Liver (tissue), 9 donors: ENCODE results near the gene PDS5A. TPM values are rescaled to one million over a fixed set of nuclear protein-coding genes. Genes with fewer than 3 reads are reported as not detected.

Experiments used
- DNase-seq: peaks from one replicate; pipeline ENCODE4 v3.0.0-alpha.2; 2017; ENCODE audit warnings: low spot score
- H3K27ac ChIP-seq, 2 donors: one replicate each; pipeline ENCODE4 v1.7.0; 2013; ENCODE audit warnings: inconsistent platforms in 2 of 2, low read length in 2 of 2, control low read depth in 1 of 2, low read depth in 1 of 2, mild to moderate bottlenecking in 1 of 2
- H3K27me3 ChIP-seq, 4 donors: one replicate each; pipeline versions ENCODE4 v1.6.1 to v1.7.0; 2013; ENCODE audit warnings: low read length in 3 of 4, inconsistent platforms in 1 of 4, mild to moderate bottlenecking in 1 of 4, moderate library complexity in 1 of 4; ENCODE audit not compliant: control insufficient read depth in 4 of 4, insufficient read depth in 4 of 4
- H3K36me3 ChIP-seq, 4 donors: one replicate each; pipeline versions ENCODE4 v1.6.1 to v1.7.0; 2013; ENCODE audit warnings: low read length in 3 of 4, mild to moderate bottlenecking in 3 of 4, low read depth in 1 of 4, moderate library complexity in 1 of 4; ENCODE audit not compliant: control insufficient read depth in 4 of 4, insufficient read depth in 3 of 4
- H3K4me1 ChIP-seq, 4 donors: one replicate each; pipeline versions ENCODE4 v1.6.1 to v1.7.0; 2013; ENCODE audit warnings: low read length in 3 of 4, mild to moderate bottlenecking in 3 of 4, moderate library complexity in 1 of 4; ENCODE audit not compliant: control insufficient read depth in 4 of 4, insufficient read depth in 4 of 4
- H3K4me3 ChIP-seq, 3 donors: one replicate each; pipeline versions ENCODE4 v1.6.1 to v1.7.0; 2013; ENCODE audit warnings: low read length in 3 of 3, control low read depth in 1 of 3, low read depth in 1 of 3, mild to moderate bottlenecking in 1 of 3
- H3K9ac ChIP-seq, 2 donors: one replicate each; pipeline ENCODE4 v1.7.0; 2013; ENCODE audit warnings: low read length in 2 of 2, mild to moderate bottlenecking in 2 of 2, moderate library complexity in 2 of 2, control low read depth in 1 of 2, low read depth in 1 of 2
- H3K9me3 ChIP-seq, 4 donors: one replicate each; pipeline versions ENCODE4 v1.6.1 to v1.7.0; 2013; ENCODE audit warnings: low read length in 3 of 4; ENCODE audit not compliant: control insufficient read depth in 4 of 4
- EGR1 ChIP-seq, 2 donors: IDR thresholded peaks; 2 replicates each; pipeline ENCODE4 v1.6.1; 2016 to 2018; ENCODE audit warnings: antibody characterized with exemption in 2 of 2, low read depth in 2 of 2
- FOXA2 ChIP-seq: IDR thresholded peaks from 2 replicates; pipeline ENCODE4 v1.6.1; 2016; ENCODE audit warnings: antibody characterized with exemption
- GABPA ChIP-seq, 2 donors: IDR thresholded peaks in 1 of 2; conservative IDR thresholded peaks in 1 of 2; 2 replicates each; pipeline ENCODE4 v1.6.1; 2016; ENCODE audit warnings: antibody characterized with exemption in 2 of 2, mild to moderate bottlenecking in 1 of 2, moderate library complexity in 1 of 2
- HNF4A ChIP-seq, 2 donors: conservative IDR thresholded peaks; 2 replicates each; pipeline ENCODE4 v1.6.1; 2016; ENCODE audit warnings: antibody characterized with exemption in 2 of 2, mild to moderate bottlenecking in 2 of 2
- HNF4G ChIP-seq: IDR thresholded peaks from 2 replicates; pipeline ENCODE4 v1.6.1; 2016; ENCODE audit warnings: antibody characterized with exemption
- JUND ChIP-seq, 2 donors: IDR thresholded peaks; 2 replicates each; pipeline ENCODE4 v1.6.1; 2016; ENCODE audit warnings: antibody characterized with exemption in 2 of 2
- NR2F2 ChIP-seq: IDR thresholded peaks from 2 replicates; pipeline ENCODE4 v1.6.1; 2016; ENCODE audit warnings: antibody characterized with exemption
- RAD21 ChIP-seq, 2 donors: IDR thresholded peaks; 2 replicates each; pipeline ENCODE4 v1.6.1; 2016; ENCODE audit warnings: antibody characterized with exemption in 2 of 2, mild to moderate bottlenecking in 2 of 2
- RXRA ChIP-seq, 2 donors: IDR thresholded peaks; 2 replicates each; pipeline ENCODE4 v1.6.1; 2017 to 2018; ENCODE audit warnings: antibody characterized with exemption in 2 of 2, mild to moderate bottlenecking in 1 of 2
- SP1 ChIP-seq: IDR thresholded peaks from 2 replicates; pipeline ENCODE4 v1.6.1; 2018; ENCODE audit warnings: antibody characterized with exemption, mild to moderate bottlenecking
- TAF1 ChIP-seq: conservative IDR thresholded peaks from 2 replicates; pipeline ENCODE4 v1.6.1; 2016; ENCODE audit warnings: antibody characterized with exemption, mild to moderate bottlenecking
- YY1 ChIP-seq: IDR thresholded peaks from 2 replicates; pipeline ENCODE4 v1.6.1; 2016; ENCODE audit warnings: antibody characterized with exemption, mild to moderate bottlenecking
- WGBS: extraction: QIAGEN DNeasy Blood & Tissue Kit; methylation state at CpG from one replicate; pipeline ENCODE4 v1.1.7; 2013; 5-methylcytosine and 5-hydroxymethylcytosine counted together
- polyA plus RNA-seq, 2 donors: library from polyadenylated mRNA; stranded (reverse) in 1 of 2; unstranded in 1 of 2; fragments of 200-250 nt in 1 of 2; fragments of >200 nt in 1 of 2; fragmentation: Nextera tagmentation in 1 of 2; extraction: Ambion mirVana in 1 of 2; gene quantifications; one replicate each; pipeline versions ENCODE4 v1.2.1 to v1.2.3, GENCODE V29; 2013 to 2015
- total RNA-seq, 2 donors: library from RNA; depleted of rRNA; stranded (reverse); fragments of >200 nt; gene quantifications; one replicate each; pipeline ENCODE4 v1.2.3, GENCODE V29; 2014
- TF ChIP-seq, protein P1 (sequence below): IDR thresholded peaks from 2 replicates; pipeline ENCODE4 v1.6.1; 2016; ENCODE audit warnings: antibody characterized with exemption
- TF ChIP-seq, protein P2 (sequence below): IDR thresholded peaks from 2 replicates; pipeline ENCODE4 v1.6.1; 2016; ENCODE audit warnings: antibody characterized with exemption
- TF ChIP-seq, protein P3 (sequence below): IDR thresholded peaks from 2 replicates; pipeline ENCODE4 v1.6.1; 2016; ENCODE audit warnings: antibody characterized with exemption, mild to moderate bottlenecking
- TF ChIP-seq, protein P4 (sequence below): IDR thresholded peaks from 2 replicates; pipeline ENCODE4 v1.6.1; 2016; ENCODE audit warnings: antibody characterized with exemption
- TF ChIP-seq, protein P5 (sequence below): fragments of 150-350 bp; IDR thresholded peaks from 2 replicates; pipeline ENCODE4 v1.5.1; 2017; ENCODE audit warnings: improper control_type of control experiment, low read depth, low read length; ENCODE audit not compliant: missing input control
- donor health status: healthy.
- donor health status: healthy.
- donor health status: healthy.
- donor health status: healthy.
- donor health status: healthy.

The PDS5A gene
- total and polyA plus RNA-seq, 4 donors = 10.6 to 59.6 (median 25.9) TPM

DNA sequence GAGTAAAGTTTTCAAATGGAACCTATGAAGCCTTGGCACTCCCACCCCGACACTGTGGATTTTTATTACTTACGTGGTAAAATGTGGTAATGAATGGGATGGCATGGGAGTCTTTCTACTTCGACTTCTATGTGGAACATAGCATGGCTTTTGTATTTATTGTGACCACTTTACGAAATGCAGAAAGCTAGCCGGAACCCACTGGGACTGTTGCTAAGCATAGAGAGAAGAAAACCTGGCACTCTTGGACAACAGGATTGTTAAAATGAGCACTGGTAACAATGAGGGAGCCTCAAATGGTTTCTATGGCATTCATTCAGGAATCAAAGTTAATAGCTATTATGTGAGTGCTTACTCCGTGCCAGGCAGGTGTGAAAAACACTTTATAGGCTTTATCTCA lies 113.3 kb downstream of the PDS5A start:
- H3K27me3 ChIP-seq = no peaks in the 10 kb centered on the region
- DNase-seq = no peak
- H3K27ac ChIP-seq = no peak overlapping the region
- H3K36me3 ChIP-seq = peaks cover 3 to 50% (median 35%) of the 10 kb centered on the region in 4 donors
- H3K9me3 ChIP-seq = no peaks in the 10 kb centered on the region
- H3K9ac ChIP-seq = no peak overlapping the region
- no peak for TF ChIP-seq RAD21 (IDR thresholded peaks at IDR 0.05)
- no peak for TF ChIP-seq EGR1 (IDR thresholded peaks at IDR 0.05; ENCODE audit: low read depth in 2 of 2)
- TF ChIP-seq FOXA2 = no peak
- TF ChIP-seq, protein P1, sequence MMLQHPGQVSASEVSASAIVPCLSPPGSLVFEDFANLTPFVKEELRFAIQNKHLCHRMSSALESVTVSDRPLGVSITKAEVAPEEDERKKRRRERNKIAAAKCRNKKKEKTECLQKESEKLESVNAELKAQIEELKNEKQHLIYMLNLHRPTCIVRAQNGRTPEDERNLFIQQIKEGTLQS = no peak
- no peak for TF ChIP-seq HNF4G
- TF ChIP-seq, protein P2, sequence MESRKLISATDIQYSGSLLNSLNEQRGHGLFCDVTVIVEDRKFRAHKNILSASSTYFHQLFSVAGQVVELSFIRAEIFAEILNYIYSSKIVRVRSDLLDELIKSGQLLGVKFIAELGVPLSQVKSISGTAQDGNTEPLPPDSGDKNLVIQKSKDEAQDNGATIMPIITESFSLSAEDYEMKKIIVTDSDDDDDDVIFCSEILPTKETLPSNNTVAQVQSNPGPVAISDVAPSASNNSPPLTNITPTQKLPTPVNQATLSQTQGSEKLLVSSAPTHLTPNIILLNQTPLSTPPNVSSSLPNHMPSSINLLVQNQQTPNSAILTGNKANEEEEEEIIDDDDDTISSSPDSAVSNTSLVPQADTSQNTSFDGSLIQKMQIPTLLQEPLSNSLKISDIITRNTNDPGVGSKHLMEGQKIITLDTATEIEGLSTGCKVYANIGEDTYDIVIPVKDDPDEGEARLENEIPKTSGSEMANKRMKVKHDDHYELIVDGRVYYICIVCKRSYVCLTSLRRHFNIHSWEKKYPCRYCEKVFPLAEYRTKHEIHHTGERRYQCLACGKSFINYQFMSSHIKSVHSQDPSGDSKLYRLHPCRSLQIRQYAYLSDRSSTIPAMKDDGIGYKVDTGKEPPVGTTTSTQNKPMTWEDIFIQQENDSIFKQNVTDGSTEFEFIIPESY = no peak
- TF ChIP-seq JUND (IDR thresholded peaks at IDR 0.05) = no peak
- TF ChIP-seq, protein P3, sequence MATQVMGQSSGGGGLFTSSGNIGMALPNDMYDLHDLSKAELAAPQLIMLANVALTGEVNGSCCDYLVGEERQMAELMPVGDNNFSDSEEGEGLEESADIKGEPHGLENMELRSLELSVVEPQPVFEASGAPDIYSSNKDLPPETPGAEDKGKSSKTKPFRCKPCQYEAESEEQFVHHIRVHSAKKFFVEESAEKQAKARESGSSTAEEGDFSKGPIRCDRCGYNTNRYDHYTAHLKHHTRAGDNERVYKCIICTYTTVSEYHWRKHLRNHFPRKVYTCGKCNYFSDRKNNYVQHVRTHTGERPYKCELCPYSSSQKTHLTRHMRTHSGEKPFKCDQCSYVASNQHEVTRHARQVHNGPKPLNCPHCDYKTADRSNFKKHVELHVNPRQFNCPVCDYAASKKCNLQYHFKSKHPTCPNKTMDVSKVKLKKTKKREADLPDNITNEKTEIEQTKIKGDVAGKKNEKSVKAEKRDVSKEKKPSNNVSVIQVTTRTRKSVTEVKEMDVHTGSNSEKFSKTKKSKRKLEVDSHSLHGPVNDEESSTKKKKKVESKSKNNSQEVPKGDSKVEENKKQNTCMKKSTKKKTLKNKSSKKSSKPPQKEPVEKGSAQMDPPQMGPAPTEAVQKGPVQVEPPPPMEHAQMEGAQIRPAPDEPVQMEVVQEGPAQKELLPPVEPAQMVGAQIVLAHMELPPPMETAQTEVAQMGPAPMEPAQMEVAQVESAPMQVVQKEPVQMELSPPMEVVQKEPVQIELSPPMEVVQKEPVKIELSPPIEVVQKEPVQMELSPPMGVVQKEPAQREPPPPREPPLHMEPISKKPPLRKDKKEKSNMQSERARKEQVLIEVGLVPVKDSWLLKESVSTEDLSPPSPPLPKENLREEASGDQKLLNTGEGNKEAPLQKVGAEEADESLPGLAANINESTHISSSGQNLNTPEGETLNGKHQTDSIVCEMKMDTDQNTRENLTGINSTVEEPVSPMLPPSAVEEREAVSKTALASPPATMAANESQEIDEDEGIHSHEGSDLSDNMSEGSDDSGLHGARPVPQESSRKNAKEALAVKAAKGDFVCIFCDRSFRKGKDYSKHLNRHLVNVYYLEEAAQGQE = no peak
- TF ChIP-seq, protein P4, sequence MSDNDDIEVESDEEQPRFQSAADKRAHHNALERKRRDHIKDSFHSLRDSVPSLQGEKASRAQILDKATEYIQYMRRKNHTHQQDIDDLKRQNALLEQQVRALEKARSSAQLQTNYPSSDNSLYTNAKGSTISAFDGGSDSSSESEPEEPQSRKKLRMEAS = no peak
- TF ChIP-seq GABPA (IDR thresholded peaks at IDR 0.05 in 1 of 2, conservative IDR thresholded peaks at IDR 0.05 in 1 of 2) = no peak
- no peak for TF ChIP-seq RXRA (IDR thresholded peaks at IDR 0.05)
- TF ChIP-seq, protein P5, sequence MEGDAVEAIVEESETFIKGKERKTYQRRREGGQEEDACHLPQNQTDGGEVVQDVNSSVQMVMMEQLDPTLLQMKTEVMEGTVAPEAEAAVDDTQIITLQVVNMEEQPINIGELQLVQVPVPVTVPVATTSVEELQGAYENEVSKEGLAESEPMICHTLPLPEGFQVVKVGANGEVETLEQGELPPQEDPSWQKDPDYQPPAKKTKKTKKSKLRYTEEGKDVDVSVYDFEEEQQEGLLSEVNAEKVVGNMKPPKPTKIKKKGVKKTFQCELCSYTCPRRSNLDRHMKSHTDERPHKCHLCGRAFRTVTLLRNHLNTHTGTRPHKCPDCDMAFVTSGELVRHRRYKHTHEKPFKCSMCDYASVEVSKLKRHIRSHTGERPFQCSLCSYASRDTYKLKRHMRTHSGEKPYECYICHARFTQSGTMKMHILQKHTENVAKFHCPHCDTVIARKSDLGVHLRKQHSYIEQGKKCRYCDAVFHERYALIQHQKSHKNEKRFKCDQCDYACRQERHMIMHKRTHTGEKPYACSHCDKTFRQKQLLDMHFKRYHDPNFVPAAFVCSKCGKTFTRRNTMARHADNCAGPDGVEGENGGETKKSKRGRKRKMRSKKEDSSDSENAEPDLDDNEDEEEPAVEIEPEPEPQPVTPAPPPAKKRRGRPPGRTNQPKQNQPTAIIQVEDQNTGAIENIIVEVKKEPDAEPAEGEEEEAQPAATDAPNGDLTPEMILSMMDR = no peak
- no peak for TF ChIP-seq SP1
- TF ChIP-seq NR2F2 = no peak
- no peak for TF ChIP-seq YY1
- no peak for TF ChIP-seq TAF1
- no peak for TF ChIP-seq HNF4A (conservative IDR thresholded peaks at IDR 0.05)
- 98% methylated on average over 6 of the region's 6 CpGs for WGBS
- no peaks in the 10 kb centered on the region for H3K4me1 ChIP-seq
- no peak overlapping the region for H3K4me3 ChIP-seq
